H9 (cell line): ENCODE results near the gene SIDT2. TPM values are rescaled to one million over a fixed set of nuclear protein-coding genes. Genes with fewer than 3 reads are reported as not detected.

Source experiments
- DNase-seq: peaks from one replicate; pipeline ENCODE4 v3.0.0-alpha.2; 2017
- H2AFZ ChIP-seq: one replicate; pipeline ENCODE4 v1.6.1; 2013; ENCODE audit warnings: mild to moderate bottlenecking, low read length, control low read depth, moderate library complexity
- H2AK5ac ChIP-seq: 2 replicates; pipeline ENCODE4 v1.6.1; 2013; ENCODE audit warnings: low read length, control low read depth, mixed read lengths; ENCODE audit not compliant: insufficient read length
- H2BK120ac ChIP-seq: one replicate; pipeline ENCODE4 v1.6.1; 2013; ENCODE audit warnings: low read depth, mild to moderate bottlenecking, low read length, control low read depth, inconsistent platforms; ENCODE audit not compliant: poor library complexity, severe bottlenecking
- H2BK12ac ChIP-seq: 2 replicates; pipeline ENCODE4 v1.6.1; 2013; ENCODE audit warnings: low read length, control low read depth, mixed read lengths, low read depth; ENCODE audit not compliant: insufficient read length
- H2BK15ac ChIP-seq: 2 replicates; pipeline ENCODE4 v1.6.1; 2013; ENCODE audit warnings: low read depth, low read length, control low read depth
- H2BK20ac ChIP-seq: one replicate; pipeline ENCODE4 v1.6.1; 2013; ENCODE audit warnings: low read depth, mild to moderate bottlenecking, low read length, control low read depth, inconsistent platforms; ENCODE audit not compliant: poor library complexity, severe bottlenecking
- H2BK5ac ChIP-seq: 2 replicates; pipeline ENCODE4 v1.6.1; 2013; ENCODE audit warnings: low read length, control low read depth, mixed read lengths; ENCODE audit not compliant: insufficient read length
- H3K14ac ChIP-seq: 2 replicates; pipeline ENCODE4 v1.6.1; 2013; ENCODE audit warnings: low read length, control low read depth; ENCODE audit not compliant: insufficient read depth
- H3K18ac ChIP-seq: 2 replicates; pipeline ENCODE4 v1.6.1; 2013; ENCODE audit warnings: low read depth, mild to moderate bottlenecking, mixed read lengths, low read length, control low read depth; ENCODE audit not compliant: insufficient read length
- H3K23ac ChIP-seq: 2 replicates; pipeline ENCODE4 v1.6.1; 2013; ENCODE audit warnings: low read length, control low read depth, mixed read lengths, low read depth; ENCODE audit not compliant: insufficient read length
- H3K23me2 ChIP-seq: 2 replicates; pipeline ENCODE4 v1.6.1; 2013; ENCODE audit warnings: low read depth, mild to moderate bottlenecking, mixed read lengths, low read length, control low read depth; ENCODE audit not compliant: insufficient read length, poor library complexity, severe bottlenecking
- H3K27ac ChIP-seq: 2 replicates; pipeline ENCODE4 v1.5.1; 2013; ENCODE audit warnings: low read length, control low read depth, mixed read lengths, low read depth; ENCODE audit not compliant: insufficient read length
- H3K27me3 ChIP-seq: 2 replicates; pipeline ENCODE4 v1.6.1; 2013; ENCODE audit warnings: low read length, control low read depth, inconsistent platforms; ENCODE audit not compliant: insufficient read depth
- H3K4ac ChIP-seq: 2 replicates; pipeline ENCODE4 v1.6.1; 2013; ENCODE audit warnings: low read depth, mild to moderate bottlenecking, control low read depth, inconsistent platforms, low read length, moderate library complexity
- H3K4me1 ChIP-seq: 2 replicates; pipeline ENCODE4 v1.6.1; 2013; ENCODE audit warnings: low read length, control low read depth, inconsistent platforms; ENCODE audit not compliant: insufficient read depth
- H3K4me2 ChIP-seq: 2 replicates; pipeline ENCODE4 v1.6.1; 2013; ENCODE audit warnings: low read length, control low read depth, mixed read lengths; ENCODE audit not compliant: insufficient read length, insufficient read depth
- H3K56ac ChIP-seq: 2 replicates; pipeline ENCODE4 v1.6.1; 2013; ENCODE audit warnings: low read depth, mild to moderate bottlenecking, mixed read lengths, low read length, control low read depth; ENCODE audit not compliant: insufficient read length
- H3K79me1 ChIP-seq: 2 replicates; pipeline ENCODE4 v1.6.1; 2013; ENCODE audit warnings: low read depth, mild to moderate bottlenecking, moderate library complexity, low read length, control low read depth, inconsistent platforms; ENCODE audit not compliant: insufficient read depth, poor library complexity, severe bottlenecking
- H3K79me2 ChIP-seq: 2 replicates; pipeline ENCODE4 v1.6.1; 2013; ENCODE audit warnings: low read length, control low read depth, inconsistent platforms; ENCODE audit not compliant: insufficient read depth
- H3K9ac ChIP-seq: 2 replicates; pipeline ENCODE4 v1.6.1; 2013; ENCODE audit warnings: low read length, control low read depth, mixed read lengths; ENCODE audit not compliant: insufficient read length; ENCODE audit errors: extremely low read depth
- H3K9me3 ChIP-seq: one replicate; pipeline ENCODE4 v1.6.1; 2013; ENCODE audit warnings: low read depth, low read length, inconsistent platforms; ENCODE audit not compliant: control insufficient read depth
- H3T11ph ChIP-seq: one replicate; pipeline ENCODE4 v1.6.1; 2013; ENCODE audit warnings: mild to moderate bottlenecking, low read length, control low read depth, inconsistent platforms
- H4K20me1 ChIP-seq: one replicate; pipeline ENCODE4 v1.6.1; 2013; ENCODE audit not compliant: control insufficient read depth, insufficient read length, insufficient read depth
- H4K5ac ChIP-seq: 2 replicates; pipeline ENCODE4 v1.6.1; 2013; ENCODE audit warnings: low read depth, mild to moderate bottlenecking, mixed read lengths, low read length, control low read depth; ENCODE audit not compliant: insufficient read length
- H4K8ac ChIP-seq: replicated peaks from 2 replicates; pipeline ENCODE4 v1.6.1; 2013; ENCODE audit warnings: low read length, control low read depth, mixed read lengths, low read depth; ENCODE audit not compliant: insufficient read length
- H4K91ac ChIP-seq: 2 replicates; pipeline ENCODE4 v1.6.1; 2013; ENCODE audit warnings: low read depth, mild to moderate bottlenecking, moderate library complexity, mixed read lengths, low read length, control low read depth; ENCODE audit not compliant: insufficient read length
- H3K27ac Mint-ChIP-seq, 3 experiments: 2 replicates in 2 of 3; 3 replicates in 1 of 3; pipeline ENCODE4 v1.8.0; 2020 to 2021; ENCODE audit warnings: mixed read lengths in 3 of 3, mild to moderate bottlenecking in 1 of 3, moderate library complexity in 1 of 3
- H3K27me3 Mint-ChIP-seq: 2 replicates; pipeline ENCODE4 v1.8.0; 2021; ENCODE audit warnings: low read depth, mild to moderate bottlenecking, moderate library complexity, mixed read lengths
- H3K36me3 Mint-ChIP-seq, 3 experiments: 2 replicates in 2 of 3; 3 replicates in 1 of 3; pipeline ENCODE4 v1.8.0; 2020 to 2021; ENCODE audit warnings: low read depth in 3 of 3, mixed read lengths in 3 of 3; ENCODE audit not compliant: insufficient read depth in 1 of 3
- H3K4me1 Mint-ChIP-seq, 2 experiments: 2 replicates each; pipeline ENCODE4 v1.8.0; 2020; ENCODE audit warnings: mixed read lengths in 2 of 2
- H3K4me3 Mint-ChIP-seq, 2 experiments: 2 replicates in 1 of 2; 3 replicates in 1 of 2; pipeline ENCODE4 v1.8.0; 2020 to 2021; ENCODE audit warnings: mild to moderate bottlenecking in 2 of 2, mixed read lengths in 2 of 2, moderate library complexity in 1 of 2
- H3K9me3 Mint-ChIP-seq, 2 experiments: 2 replicates in 1 of 2; 3 replicates in 1 of 2; pipeline ENCODE4 v1.8.0; 2020; ENCODE audit warnings: mild to moderate bottlenecking in 2 of 2, mixed read lengths in 2 of 2, moderate library complexity in 1 of 2
- WGBS: extraction: QIAGEN DNeasy Blood & Tissue Kit; methylation state at CpG from one replicate; pipeline ENCODE4 v1.1.7; 2013; ENCODE audit warnings: missing lambda C conversion rate, low lambda C conversion rate, mixed read lengths; ENCODE audit not compliant: insufficient read length; ENCODE audit errors: extremely low coverage; 5-methylcytosine and 5-hydroxymethylcytosine counted together
- total RNA-seq: library from RNA; stranded (reverse); gene quantifications from 2 replicates; pipeline ENCODE4 v1.2.1, GENCODE V29; 2021
- TF ChIP-seq, protein P1 (sequence below): fragments of 200-600 bp; sonication (generic); conservative IDR thresholded peaks from 3 replicates; pipeline ENCODE4 v1.8.0; 2021; ENCODE audit warnings: antibody characterized with exemption, mild to moderate bottlenecking

Gene SIDT2
- total RNA-seq, 1 experiment from 2014 or later = 18.3 TPM

GRCh38 chr11:117143871-117144476, 34.6 kb upstream of the SIDT2 start, which contains the start of gene PAFAH1B2:
Gene PAFAH1B2 (plus strand): TSS chr11:117144287. CDS start chr11:117152448, 8,161 bp downstream.
- peak within 1 kb of the TSS; percentile 91 to 95 for H3K4me3 Mint-ChIP-seq
- Histone ChIP-seq H3K4me1 (no peaks in the 10 kb centered on the region; the same call in 1 of the 2 replicates), H4K5ac (no peak within 1 kb of the TSS), H3K14ac (peak within 1 kb of the TSS; percentile 95), H3T11ph (no peak within 1 kb of the TSS), H2BK12ac (no peak within 1 kb of the TSS), H4K8ac (no peak within 1 kb of the TSS), H3K4ac (no peak within 1 kb of the TSS), H3K23me2 (peaks cover 15% of the 10 kb centered on the region), H2BK15ac (no peak within 1 kb of the TSS), H4K20me1 (no peaks in the 10 kb centered on the region), H3K4me2 (peak within 1 kb of the TSS; percentile 84), H4K91ac (no peak within 1 kb of the TSS), H2AK5ac (no peak within 1 kb of the TSS), H3K23ac (no peak within 1 kb of the TSS), H3K18ac (peak within 1 kb of the TSS; percentile 84), H2AFZ (no peak within 1 kb of the TSS), H3K9ac (peak within 1 kb of the TSS; percentile 88), H3K27ac (peak within 1 kb of the TSS; percentile 55), H2BK120ac (no peak within 1 kb of the TSS), H2BK5ac (no peak within 1 kb of the TSS), H3K79me2 (peaks cover 42% of the 10 kb centered on the region), H3K9me3 (no peaks in the 10 kb centered on the region), H3K27me3 (no peaks in the 10 kb centered on the region), H3K56ac (peak within 1 kb of the TSS; percentile 2), H2BK20ac (no peak within 1 kb of the TSS), H3K79me1 (no peaks in the 10 kb centered on the region)
- peaks cover 9% of the 10 kb centered on the region for H3K27me3 Mint-ChIP-seq
- peak; percentile 96 for DNase-seq
- no CpG with 5 or more reads among the region's 48 CpGs for WGBS
- H3K9me3 Mint-ChIP-seq = no peaks in the 10 kb centered on the region; a peak in 2 of 5 replicates
- TF ChIP-seq, protein P1, sequence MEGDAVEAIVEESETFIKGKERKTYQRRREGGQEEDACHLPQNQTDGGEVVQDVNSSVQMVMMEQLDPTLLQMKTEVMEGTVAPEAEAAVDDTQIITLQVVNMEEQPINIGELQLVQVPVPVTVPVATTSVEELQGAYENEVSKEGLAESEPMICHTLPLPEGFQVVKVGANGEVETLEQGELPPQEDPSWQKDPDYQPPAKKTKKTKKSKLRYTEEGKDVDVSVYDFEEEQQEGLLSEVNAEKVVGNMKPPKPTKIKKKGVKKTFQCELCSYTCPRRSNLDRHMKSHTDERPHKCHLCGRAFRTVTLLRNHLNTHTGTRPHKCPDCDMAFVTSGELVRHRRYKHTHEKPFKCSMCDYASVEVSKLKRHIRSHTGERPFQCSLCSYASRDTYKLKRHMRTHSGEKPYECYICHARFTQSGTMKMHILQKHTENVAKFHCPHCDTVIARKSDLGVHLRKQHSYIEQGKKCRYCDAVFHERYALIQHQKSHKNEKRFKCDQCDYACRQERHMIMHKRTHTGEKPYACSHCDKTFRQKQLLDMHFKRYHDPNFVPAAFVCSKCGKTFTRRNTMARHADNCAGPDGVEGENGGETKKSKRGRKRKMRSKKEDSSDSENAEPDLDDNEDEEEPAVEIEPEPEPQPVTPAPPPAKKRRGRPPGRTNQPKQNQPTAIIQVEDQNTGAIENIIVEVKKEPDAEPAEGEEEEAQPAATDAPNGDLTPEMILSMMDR = no peak
- H3K36me3 Mint-ChIP-seq = peaks cover 26 to 41% (median 40%) of the 10 kb centered on the region in 3 experiments; a peak in 6 of 7 replicates
- peaks cover 30 to 43% of the 10 kb centered on the region in 2 experiments for H3K4me1 Mint-ChIP-seq
- peak within 1 kb of the TSS; percentile 94 to 97 (median 95) for H3K27ac Mint-ChIP-seq
